IPS DF 4.7 (cell line): Measurements from ENCODE around the gene ALG14.
A peak's percentile ranks its signal among the peaks of the same experiment; 100 is the strongest.
"Not testable (repeated sequence)": the region's sequence is repeated elsewhere in the genome, so short reads cannot be mapped to it uniquely, and the experiment has no call there.

Source experiments
- DNase-seq: peaks from one replicate; pipeline ENCODE4 v3.0.0-alpha.2; 2013; ENCODE audit warnings: low spot score; ENCODE audit errors: extremely low read depth

The ALG14 gene

GRCh38 chr1:95088303-95088702, 15.6 kb upstream of the ALG14 start:
- no peak for DNase-seq

- DNase-seq, result no peak
These were observed 14.3 kb upstream of the ALG14 start for GRCh38 chr1:95086949-95087533.

GRCh38 chr1:95085376-95085775, 12.6 kb upstream of the ALG14 start:
- no peak for DNase-seq

- peak; percentile 38 for DNase-seq
These were observed 11.8 kb upstream of the ALG14 start for GRCh38 chr1:95084317-95085176.

- DNase-seq, result no peak
These were observed 8.1 kb upstream of the ALG14 start for GRCh38 chr1:95080879-95081278.

GRCh38 chr1:95080446-95080845, 7.7 kb upstream of the ALG14 start:
- DNase-seq, result no peak

- no peak for DNase-seq
These were observed 3.3 kb upstream of the ALG14 start for GRCh38 chr1:95076034-95076433.

GRCh38 chr1:95073446-95073845, 695 bp upstream of the ALG14 start:
- DNase-seq, result no peak

GRCh38 chr1:95072117-95072516, 634 bp downstream of the ALG14 start:
- no peak for DNase-seq

- no peak for DNase-seq
These were observed 1.2 kb downstream of the ALG14 start for GRCh38 chr1:95071539-95071938.

GRCh38 chr1:95069710-95070093, 3.0 kb downstream of the ALG14 start:
- DNase-seq, result no peak

- DNase-seq, result no peak
These were observed 3.6 kb downstream of the ALG14 start for GRCh38 chr1:95068956-95069709.

GRCh38 chr1:95067568-95067967, 5.2 kb downstream of the ALG14 start:
- no peak for DNase-seq

- no peak for DNase-seq
These were observed 5.7 kb downstream of the ALG14 start for GRCh38 chr1:95067062-95067461.

- DNase-seq, result no peak
These were observed 11.2 kb downstream of the ALG14 start for GRCh38 chr1:95061445-95062006.

- DNase-seq, result no peak
These were observed 13.8 kb downstream of the ALG14 start for GRCh38 chr1:95058974-95059373.

- no peak for DNase-seq
These were observed 15.4 kb downstream of the ALG14 start for GRCh38 chr1:95057351-95057750.

- no peak for DNase-seq
These were observed 22.8 kb downstream of the ALG14 start for GRCh38 chr1:95049935-95050334.

- DNase-seq, result no peak
These were observed 24.4 kb downstream of the ALG14 start for GRCh38 chr1:95048317-95048716.

- DNase-seq, result not testable (repeated sequence)
These were observed 25.1 kb downstream of the ALG14 start for GRCh38 chr1:95047624-95048023.

GRCh38 chr1:95046359-95046758, 26.4 kb downstream of the ALG14 start:
- no peak for DNase-seq
